Measurements from ENCODE around the gene MAP3K2. TPM values are rescaled to one million over a fixed set of nuclear protein-coding genes. Genes with fewer than 3 reads are reported as not detected.

Gene MAP3K2
- total RNA-seq, 4 donors from 2014 or later, result 25.9 to 98.4 (median 75.0) TPM

DNA sequence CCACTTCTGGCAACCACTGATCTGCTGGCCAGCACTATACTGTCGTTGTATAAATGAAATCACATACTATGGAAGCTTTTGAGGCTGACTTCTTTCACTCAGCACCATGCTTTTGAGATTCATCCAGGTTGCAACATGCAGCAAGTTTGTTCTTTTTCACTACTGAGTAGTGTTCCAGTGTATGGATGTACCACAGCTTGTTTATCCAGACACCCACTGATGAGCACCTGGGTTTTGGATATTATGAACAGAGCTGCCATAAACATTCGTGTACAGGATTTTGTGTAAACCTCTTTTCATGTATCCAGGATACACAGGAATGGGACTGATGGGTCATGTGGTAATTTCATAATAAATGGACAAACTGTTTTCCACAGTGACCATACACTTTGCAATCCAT, 104.5 kb downstream of the MAP3K2 start:
- Histone ChIP-seq H3K27ac (no peak overlapping the region), H3K4me3 (no peak overlapping the region), H3K9me3 (no peaks in the 10 kb centered on the region), H3K27me3 (no peaks in the 10 kb centered on the region), H3K4me1 (no peaks in the 10 kb centered on the region), H3K36me3 (no peaks in the 10 kb centered on the region)
- intact Hi-C loops (cut with DNase I; ENCODE audit: low total_unique reads), result no loop called here
- DNase-seq, result no peak
- no peak for TF ChIP-seq POLR2A (IDR thresholded peaks at IDR 0.05)
- TF ChIP-seq, protein P1, sequence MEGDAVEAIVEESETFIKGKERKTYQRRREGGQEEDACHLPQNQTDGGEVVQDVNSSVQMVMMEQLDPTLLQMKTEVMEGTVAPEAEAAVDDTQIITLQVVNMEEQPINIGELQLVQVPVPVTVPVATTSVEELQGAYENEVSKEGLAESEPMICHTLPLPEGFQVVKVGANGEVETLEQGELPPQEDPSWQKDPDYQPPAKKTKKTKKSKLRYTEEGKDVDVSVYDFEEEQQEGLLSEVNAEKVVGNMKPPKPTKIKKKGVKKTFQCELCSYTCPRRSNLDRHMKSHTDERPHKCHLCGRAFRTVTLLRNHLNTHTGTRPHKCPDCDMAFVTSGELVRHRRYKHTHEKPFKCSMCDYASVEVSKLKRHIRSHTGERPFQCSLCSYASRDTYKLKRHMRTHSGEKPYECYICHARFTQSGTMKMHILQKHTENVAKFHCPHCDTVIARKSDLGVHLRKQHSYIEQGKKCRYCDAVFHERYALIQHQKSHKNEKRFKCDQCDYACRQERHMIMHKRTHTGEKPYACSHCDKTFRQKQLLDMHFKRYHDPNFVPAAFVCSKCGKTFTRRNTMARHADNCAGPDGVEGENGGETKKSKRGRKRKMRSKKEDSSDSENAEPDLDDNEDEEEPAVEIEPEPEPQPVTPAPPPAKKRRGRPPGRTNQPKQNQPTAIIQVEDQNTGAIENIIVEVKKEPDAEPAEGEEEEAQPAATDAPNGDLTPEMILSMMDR (IDR thresholded peaks at IDR 0.05), result no peak

DNA sequence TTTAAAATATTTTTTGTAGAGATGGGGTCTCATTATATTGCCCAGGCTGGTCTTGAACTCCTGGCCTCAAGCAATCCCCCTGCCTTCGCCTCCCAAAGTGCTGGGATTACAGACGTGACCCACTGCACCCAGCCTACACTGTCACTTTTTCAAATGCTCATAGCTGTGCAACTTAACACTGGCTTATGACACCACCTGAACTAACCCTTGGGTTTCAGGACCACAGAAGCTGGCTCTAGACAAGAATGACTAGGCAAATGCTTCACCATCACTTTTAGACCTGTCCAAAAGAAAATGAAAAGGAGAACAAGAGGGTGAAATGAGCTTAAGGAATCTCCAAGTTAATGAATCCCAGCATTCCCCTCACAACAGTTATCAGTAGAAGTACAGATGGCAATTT, 107.1 kb downstream of the MAP3K2 start:
- H3K27ac ChIP-seq, result no peak overlapping the region
- TF ChIP-seq POLR2A (IDR thresholded peaks at IDR 0.05), result no peak
- TF ChIP-seq, protein P1 (IDR thresholded peaks at IDR 0.05), result no peak
- H3K27me3 ChIP-seq, result no peaks in the 10 kb centered on the region
- no peaks in the 10 kb centered on the region for H3K4me1 ChIP-seq
- H3K36me3 ChIP-seq, result no peaks in the 10 kb centered on the region
- intact Hi-C loops (cut with DNase I; ENCODE audit: low total_unique reads), result no loop called here
- H3K4me3 ChIP-seq, result no peak overlapping the region
- H3K9me3 ChIP-seq, result no peaks in the 10 kb centered on the region
- no peak for DNase-seq

DNA sequence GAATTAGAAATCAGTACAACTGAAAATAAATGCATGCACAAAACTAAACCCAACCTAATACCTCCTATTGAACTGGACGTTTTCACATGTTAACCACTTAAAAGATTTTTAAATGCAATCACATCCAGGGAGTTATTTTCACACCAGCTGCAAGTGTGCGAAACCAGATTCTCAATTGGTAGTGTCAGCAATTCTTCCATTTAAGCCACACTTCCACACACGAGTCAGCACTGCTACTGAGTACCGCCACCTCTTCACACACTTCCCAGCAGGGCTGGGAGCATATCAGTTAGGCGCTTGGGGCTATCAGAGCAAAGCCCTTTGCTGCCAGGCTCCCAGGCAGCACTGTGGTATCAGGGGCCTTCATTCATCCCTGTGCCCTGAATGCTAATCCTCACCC, 108.0 kb downstream of the MAP3K2 start:
- Histone ChIP-seq H3K27me3 (no peaks in the 10 kb centered on the region), H3K4me3 (no peak overlapping the region), H3K4me1 (no peaks in the 10 kb centered on the region), H3K27ac (no peak overlapping the region), H3K9me3 (no peaks in the 10 kb centered on the region), H3K36me3 (no peaks in the 10 kb centered on the region)
- no peak for DNase-seq
- intact Hi-C loops (cut with DNase I; ENCODE audit: low total_unique reads), result no loop called here
- no peak for TF ChIP-seq POLR2A (IDR thresholded peaks at IDR 0.05)

- H3K9me3 ChIP-seq, result no peaks in the 10 kb centered on the region
- DNase-seq, result no peak
- no peak overlapping the region for H3K4me3 ChIP-seq
- no peaks in the 10 kb centered on the region for H3K27me3 ChIP-seq
- no peak overlapping the region for H3K27ac ChIP-seq
- H3K4me1 ChIP-seq, result no peaks in the 10 kb centered on the region
- H3K36me3 ChIP-seq, result no peaks in the 10 kb centered on the region
- TF ChIP-seq POLR2A (IDR thresholded peaks at IDR 0.05), result no peak
- intact Hi-C loops (cut with DNase I; ENCODE audit: low total_unique reads), result no loop called here
Measured at GRCh38 chr2:127278959-127279358, 108.8 kb downstream of the MAP3K2 start.

DNA sequence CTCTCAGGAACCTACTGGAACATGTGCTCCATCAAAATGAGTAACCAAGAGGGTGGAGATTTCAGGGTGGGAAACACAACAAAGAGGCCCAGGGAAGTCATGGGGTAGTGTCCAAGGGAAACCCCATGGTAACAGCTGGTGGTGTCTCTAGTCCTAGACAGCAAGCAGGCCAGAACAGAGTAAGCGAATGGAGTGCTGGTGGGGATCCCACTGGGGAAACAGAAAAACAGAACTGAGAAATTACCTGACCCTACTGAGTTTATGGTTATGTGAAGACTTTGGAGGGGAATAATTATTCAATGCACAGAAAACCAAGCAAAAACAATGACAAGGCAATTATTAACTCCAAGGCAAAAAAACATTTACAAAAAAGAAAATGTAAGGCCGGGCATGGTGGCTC, 110.7 kb downstream of the MAP3K2 start:
- intact Hi-C loops (cut with DNase I; ENCODE audit: low total_unique reads), result no loop called here
- no peaks in the 10 kb centered on the region for H3K4me1 ChIP-seq
- no peak for DNase-seq
- no peaks in the 10 kb centered on the region for H3K9me3 ChIP-seq
- H3K27ac ChIP-seq, result no peak overlapping the region
- TF ChIP-seq, protein P1 (IDR thresholded peaks at IDR 0.05), result no peak
- TF ChIP-seq POLR2A (IDR thresholded peaks at IDR 0.05), result no peak
- no peak overlapping the region for H3K4me3 ChIP-seq
- H3K27me3 ChIP-seq, result no peaks in the 10 kb centered on the region
- no peaks in the 10 kb centered on the region for H3K36me3 ChIP-seq

DNA sequence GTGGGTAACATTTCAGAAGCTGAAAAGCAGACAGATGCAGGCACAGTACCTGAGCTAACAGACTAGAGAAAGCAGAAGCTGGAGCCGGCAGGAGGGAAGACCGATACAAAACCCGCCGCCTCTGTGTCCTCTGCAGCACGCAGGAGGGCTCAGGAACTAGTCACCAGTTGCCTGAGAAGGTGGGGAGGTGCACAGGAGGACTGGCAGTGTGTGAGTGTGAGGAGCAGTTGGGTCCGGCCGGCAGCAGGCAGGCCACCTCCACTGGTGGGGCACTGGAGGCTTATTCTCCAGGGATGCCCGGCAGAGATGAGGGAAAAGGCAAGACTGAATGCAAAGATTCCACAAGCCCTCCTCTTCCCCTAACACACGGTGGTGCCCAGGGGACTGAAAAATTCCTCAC, 112.0 kb downstream of the MAP3K2 start:
- no peaks in the 10 kb centered on the region for H3K9me3 ChIP-seq
- H3K27me3 ChIP-seq, result no peaks in the 10 kb centered on the region
- H3K27ac ChIP-seq, result no peak overlapping the region
- no peaks in the 10 kb centered on the region for H3K36me3 ChIP-seq
- H3K4me3 ChIP-seq, result no peak overlapping the region
- no peak for TF ChIP-seq POLR2A (IDR thresholded peaks at IDR 0.05)
- TF ChIP-seq, protein P1 (IDR thresholded peaks at IDR 0.05), result no peak
- no peaks in the 10 kb centered on the region for H3K4me1 ChIP-seq
- no peak for DNase-seq
- intact Hi-C loops (cut with DNase I; ENCODE audit: low total_unique reads), result no loop called here

Data from uterus (tissue), 4 donors.